ENCODE data around the gene KIAA1755. TPM values are rescaled to one million over a fixed set of nuclear protein-coding genes. Genes with fewer than 3 reads are reported as not detected.
A peak's percentile ranks its signal among the peaks of the same experiment; 100 is the strongest.

The KIAA1755 gene
- total RNA-seq, 2 donors from 2014 or later = not detected

DNA sequence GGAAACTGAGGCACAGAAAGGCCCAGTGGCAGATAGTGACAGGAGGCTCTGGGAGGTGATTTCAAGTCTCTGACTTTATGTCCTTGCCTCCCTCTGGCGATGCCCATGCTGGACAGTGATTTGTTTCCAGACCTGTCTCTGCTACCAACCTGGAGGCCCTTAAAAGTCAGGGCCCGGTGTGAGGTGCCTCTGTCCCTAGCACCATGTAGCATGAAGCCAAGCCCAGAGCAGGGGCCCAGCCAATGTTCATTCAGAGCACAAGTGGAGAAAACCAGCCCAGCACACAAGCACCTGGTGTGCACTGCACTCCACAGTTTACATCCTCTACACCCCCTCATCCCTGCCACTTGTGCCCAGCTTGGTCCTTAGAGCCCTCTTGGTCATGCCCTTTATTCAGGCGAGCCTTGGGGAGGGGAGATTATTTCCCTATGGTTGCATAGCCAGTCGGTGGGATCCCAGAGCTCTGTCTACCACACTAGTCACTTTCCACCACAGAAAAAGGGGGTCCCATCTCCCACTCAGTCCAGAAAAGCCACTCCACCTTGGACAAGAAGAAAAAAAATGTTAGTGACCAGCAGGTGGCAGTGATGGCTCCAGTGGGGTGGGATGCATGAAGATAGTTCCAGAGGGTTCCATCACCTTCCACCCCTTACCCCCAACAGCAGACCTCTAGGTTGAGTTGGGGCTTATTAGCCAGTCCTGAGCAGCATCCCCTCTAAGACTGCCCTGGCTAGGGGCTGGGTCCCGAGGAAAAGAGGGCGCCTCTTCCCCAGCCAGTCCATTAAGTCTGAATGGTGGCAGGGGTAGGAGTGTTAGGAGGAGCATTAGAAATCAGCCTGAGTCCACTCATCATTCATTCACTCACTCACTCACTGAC, 30.9 kb downstream of the KIAA1755 start:
- DNase-seq (ENCODE audit: low spot score) (no peak), ATAC-seq (no peak)
- Mint-ChIP-seq H3K4me1 (ENCODE audit: low read depth in 2 of 2) (peaks cover 0 to 13% of the 10 kb centered on the region in 2 donors), H3K27ac (no peak overlapping the region), H3K27me3 (peaks cover 0 to 3% of the 10 kb centered on the region in 2 donors), H3K9me3 (no peaks in the 10 kb centered on the region), H3K36me3 (no peaks in the 10 kb centered on the region), H3K4me3 (no peak overlapping the region)

DNA sequence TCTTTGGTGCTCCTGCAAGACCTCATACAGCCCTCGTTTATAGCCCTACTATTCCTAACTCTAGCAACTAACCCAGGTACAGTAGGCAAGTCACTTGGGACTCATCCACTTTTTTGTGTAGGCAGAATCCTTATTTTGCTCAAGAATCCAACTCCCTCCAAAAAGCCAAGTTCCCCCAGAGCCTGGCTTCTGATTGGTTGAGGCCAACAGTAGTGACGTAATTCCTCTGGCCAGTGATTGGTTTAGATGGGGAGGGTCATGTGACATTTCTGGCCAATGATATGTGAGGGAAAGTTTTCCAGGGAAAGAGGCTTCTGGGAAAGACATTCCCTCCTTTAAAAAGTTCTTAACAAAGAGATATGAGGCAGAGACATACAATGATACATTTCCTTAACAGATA, 32.1 kb downstream of the KIAA1755 start:
- Mint-ChIP-seq H3K4me3 (no peak overlapping the region), H3K4me1 (ENCODE audit: low read depth in 2 of 2) (peaks cover 0 to 19% of the 10 kb centered on the region in 2 donors), H3K27me3 (peaks cover 0 to 3% of the 10 kb centered on the region in 2 donors), H3K9me3 (no peaks in the 10 kb centered on the region), H3K27ac (no peak overlapping the region), H3K36me3 (no peaks in the 10 kb centered on the region)
- DNase-seq (ENCODE audit: low spot score) (no peak), ATAC-seq (no peak)

DNA sequence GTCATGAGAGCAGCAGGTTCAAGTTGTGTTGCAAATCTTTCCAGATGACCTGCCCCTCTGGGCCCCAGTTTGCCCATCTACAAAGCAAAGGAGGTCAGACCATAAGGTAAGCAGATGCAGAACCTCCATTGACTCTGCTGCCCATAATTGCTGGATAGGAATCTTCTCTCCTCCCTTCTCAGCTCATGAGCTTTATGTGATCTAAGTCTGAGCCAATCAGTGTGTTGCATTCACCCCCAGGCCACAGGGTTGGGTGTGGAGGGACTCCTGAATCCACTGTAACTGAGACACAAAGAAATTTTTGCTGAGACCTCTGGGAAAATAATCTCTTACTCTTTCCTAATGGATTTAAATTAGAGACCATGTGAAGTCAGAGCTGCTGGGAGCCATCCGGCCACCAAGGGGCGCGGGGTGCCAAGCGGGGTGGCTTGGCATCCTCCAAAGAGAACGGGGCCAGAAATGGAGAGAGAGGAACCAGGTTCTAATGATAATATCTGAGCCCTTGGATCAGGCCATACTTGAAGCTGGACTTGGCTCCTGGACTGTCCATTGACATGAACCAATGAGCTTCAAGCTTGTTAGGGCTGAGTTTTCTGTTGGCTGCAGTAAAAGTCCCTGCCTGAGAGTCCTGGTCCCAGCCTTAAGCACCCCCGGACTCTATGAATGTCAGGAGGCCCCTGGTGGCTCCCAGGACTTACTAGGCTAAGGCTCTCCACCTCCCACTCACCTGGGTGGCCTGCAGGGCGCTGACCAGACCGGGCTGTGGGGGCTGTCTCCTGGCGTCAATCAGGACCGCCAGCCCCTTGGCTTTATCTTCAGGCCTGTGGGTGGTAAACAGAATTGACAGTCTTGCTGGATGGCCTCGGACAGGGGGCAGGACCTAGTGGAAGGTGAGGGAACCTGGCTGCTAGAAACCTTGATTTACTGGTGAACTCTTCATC, 32.8 kb downstream of the KIAA1755 start:
- Mint-ChIP-seq H3K4me1 (ENCODE audit: low read depth in 2 of 2) (peaks cover 0 to 20% of the 10 kb centered on the region in 2 donors), H3K4me3 (no peak overlapping the region), H3K27ac (no peak overlapping the region), H3K9me3 (no peaks in the 10 kb centered on the region), H3K36me3 (no peaks in the 10 kb centered on the region), H3K27me3 (peaks cover 0 to 3% of the 10 kb centered on the region in 2 donors)
- ATAC-seq (no peak), DNase-seq (ENCODE audit: low spot score) (no peak)

DNA sequence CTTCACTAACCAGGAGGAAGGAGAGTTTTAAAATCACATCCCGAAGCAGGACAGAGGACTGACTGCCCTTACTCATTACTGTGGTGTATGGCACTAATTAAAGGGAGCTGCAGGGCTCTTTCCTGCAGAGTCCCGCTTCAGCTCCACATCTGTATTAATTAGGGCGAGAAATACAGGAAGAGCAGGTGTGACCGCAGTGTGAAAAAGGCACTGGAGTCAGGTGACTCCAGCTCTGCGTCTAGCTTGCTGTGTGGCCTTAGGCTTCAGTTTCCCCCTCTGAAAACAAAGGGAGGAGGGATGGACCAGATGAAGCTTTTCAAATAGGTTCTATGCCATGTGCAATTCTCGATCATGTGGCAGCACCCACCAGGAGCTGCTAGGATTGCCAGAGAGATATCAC, 34.0 kb downstream of the KIAA1755 start:
- H3K4me3 Mint-ChIP-seq = no peak overlapping the region
- ATAC-seq (no peak), DNase-seq (ENCODE audit: low spot score) (no peak)
- H3K27me3 Mint-ChIP-seq = peaks cover 0 to 5% of the 10 kb centered on the region in 2 donors
- no peak overlapping the region for H3K27ac Mint-ChIP-seq
- peaks cover 0 to 23% of the 10 kb centered on the region in 2 donors for H3K4me1 Mint-ChIP-seq (ENCODE audit: low read depth in 2 of 2)
- H3K36me3 Mint-ChIP-seq = no peaks in the 10 kb centered on the region
- no peaks in the 10 kb centered on the region for H3K9me3 Mint-ChIP-seq

DNA sequence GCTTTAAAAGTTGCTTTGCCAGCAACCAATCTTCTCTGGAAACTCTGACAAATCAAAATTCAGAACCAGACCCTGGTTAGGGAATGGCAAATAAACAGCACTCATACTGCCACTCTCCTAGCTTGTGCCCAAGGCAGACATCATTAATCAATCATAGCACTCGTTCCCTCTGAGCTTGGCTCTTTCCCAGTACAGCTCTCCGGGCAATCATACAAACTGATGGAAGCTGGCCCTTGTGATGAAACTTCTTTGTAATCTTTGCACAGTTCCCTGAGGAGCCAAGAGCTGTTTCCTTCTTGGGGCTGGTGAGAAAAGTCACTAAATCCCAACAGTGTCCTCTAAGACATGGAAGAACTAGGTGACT, 34.7 kb downstream of the KIAA1755 start:
- no peaks in the 10 kb centered on the region for H3K36me3 Mint-ChIP-seq

DNA sequence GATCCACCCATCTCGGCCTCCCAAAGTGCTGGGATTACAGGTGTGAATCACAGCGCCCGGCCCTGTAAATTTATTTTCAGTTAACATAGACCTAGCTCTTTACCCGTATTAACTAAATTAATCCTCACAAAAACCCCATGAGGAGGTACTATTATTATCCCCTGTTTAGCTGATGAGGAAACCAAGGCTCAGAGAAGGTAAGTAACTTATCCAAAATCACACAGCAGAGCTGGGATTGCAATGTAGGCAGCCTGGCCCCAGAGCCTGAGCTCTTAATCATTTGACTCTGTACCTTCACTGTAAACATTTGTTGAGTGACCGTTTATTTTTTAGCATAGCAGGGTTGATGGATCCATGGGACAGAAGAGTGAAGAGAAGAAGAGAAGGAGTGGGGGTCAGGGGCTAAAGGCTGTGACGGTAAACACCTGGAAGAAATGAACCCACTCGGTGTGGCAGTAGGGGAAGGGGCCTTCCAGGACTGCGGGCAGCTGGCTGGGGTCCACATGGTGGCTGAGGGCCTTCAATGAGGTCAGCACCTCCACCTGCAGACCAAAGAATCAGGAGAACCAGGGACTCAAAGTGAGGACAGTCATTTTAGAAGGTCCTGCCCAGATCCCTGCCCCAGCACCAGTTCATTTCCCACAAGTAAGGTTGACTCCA, 35.2 kb downstream of the KIAA1755 start:
- peaks cover 0 to 3% of the 10 kb centered on the region in 2 donors for H3K27me3 Mint-ChIP-seq
- H3K27ac Mint-ChIP-seq = no peak overlapping the region
- H3K4me1 Mint-ChIP-seq (ENCODE audit: low read depth in 2 of 2) = peaks cover 0 to 24% of the 10 kb centered on the region in 2 donors
- DNase-seq (ENCODE audit: low spot score) = no peak
- H3K36me3 Mint-ChIP-seq = no peaks in the 10 kb centered on the region
- no peak overlapping the region for H3K4me3 Mint-ChIP-seq
- no peaks in the 10 kb centered on the region for H3K9me3 Mint-ChIP-seq
- no peak for ATAC-seq

More for the DNA sequence above, 34.7 kb downstream of the KIAA1755 start:
- no peak overlapping the region for H3K4me3 Mint-ChIP-seq
- no peak for DNase-seq (ENCODE audit: low spot score)
- no peaks in the 10 kb centered on the region for H3K9me3 Mint-ChIP-seq
- peaks cover 0 to 22% of the 10 kb centered on the region in 2 donors for H3K4me1 Mint-ChIP-seq (ENCODE audit: low read depth in 2 of 2)
- no peak overlapping the region for H3K27ac Mint-ChIP-seq
- no peak for ATAC-seq
- H3K27me3 Mint-ChIP-seq = peaks cover 0 to 3% of the 10 kb centered on the region in 2 donors

DNA sequence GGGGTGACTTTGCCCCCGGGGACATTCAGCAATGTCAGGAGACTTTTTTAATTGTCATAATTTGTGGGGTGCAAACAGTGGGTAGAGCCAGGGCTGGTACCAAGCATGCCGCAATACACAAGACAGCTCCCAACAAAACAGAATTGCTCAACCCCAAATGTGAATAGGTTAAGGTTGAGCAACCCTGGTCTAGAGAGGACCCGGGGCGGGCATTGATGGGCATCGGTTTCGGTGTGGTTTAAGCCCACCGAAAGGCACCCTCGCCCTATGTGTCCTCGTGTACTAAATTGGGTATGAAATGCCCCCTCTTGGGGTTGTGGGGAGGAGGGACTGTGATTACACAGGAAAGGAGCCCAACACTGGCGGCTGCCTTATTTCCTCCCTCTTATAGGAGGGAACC, 36.0 kb downstream of the KIAA1755 start:
- no peak for ATAC-seq
- Mint-ChIP-seq H3K36me3 (no peaks in the 10 kb centered on the region), H3K4me1 (ENCODE audit: low read depth in 2 of 2) (peaks cover 0 to 24% of the 10 kb centered on the region in 2 donors), H3K4me3 (no peak overlapping the region), H3K27ac (no peak overlapping the region), H3K27me3 (peaks cover 0 to 3% of the 10 kb centered on the region in 2 donors), H3K9me3 (no peaks in the 10 kb centered on the region)
- DNase-seq (ENCODE audit: low spot score) = no peak

DNA sequence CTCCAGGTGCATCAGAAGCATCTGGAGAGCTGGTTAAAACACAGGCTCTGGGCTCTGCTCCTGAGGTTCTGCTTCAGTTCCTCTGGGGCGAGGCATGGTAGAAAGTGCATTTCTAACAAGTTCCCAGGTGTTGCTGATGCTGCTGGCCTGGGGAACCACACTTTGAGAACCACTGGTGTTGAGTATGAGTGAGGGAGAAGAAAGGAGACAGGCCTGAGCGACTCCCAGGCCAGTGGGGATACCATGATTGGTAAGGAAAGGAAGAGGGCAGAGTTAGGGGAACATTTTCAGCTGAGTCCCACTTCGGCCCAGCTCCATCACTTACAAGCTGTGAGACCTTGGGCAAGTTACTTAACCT, 36.8 kb downstream of the KIAA1755 start:
- Mint-ChIP-seq H3K4me1 (ENCODE audit: low read depth in 2 of 2) (peaks cover 0 to 24% of the 10 kb centered on the region in 2 donors), H3K9me3 (no peaks in the 10 kb centered on the region), H3K27ac (no peak overlapping the region), H3K36me3 (no peaks in the 10 kb centered on the region), H3K4me3 (no peak overlapping the region), H3K27me3 (peaks cover 0 to 3% of the 10 kb centered on the region in 2 donors)
- no peak for ATAC-seq
- DNase-seq (ENCODE audit: low spot score) = peak; percentile 53

DNA sequence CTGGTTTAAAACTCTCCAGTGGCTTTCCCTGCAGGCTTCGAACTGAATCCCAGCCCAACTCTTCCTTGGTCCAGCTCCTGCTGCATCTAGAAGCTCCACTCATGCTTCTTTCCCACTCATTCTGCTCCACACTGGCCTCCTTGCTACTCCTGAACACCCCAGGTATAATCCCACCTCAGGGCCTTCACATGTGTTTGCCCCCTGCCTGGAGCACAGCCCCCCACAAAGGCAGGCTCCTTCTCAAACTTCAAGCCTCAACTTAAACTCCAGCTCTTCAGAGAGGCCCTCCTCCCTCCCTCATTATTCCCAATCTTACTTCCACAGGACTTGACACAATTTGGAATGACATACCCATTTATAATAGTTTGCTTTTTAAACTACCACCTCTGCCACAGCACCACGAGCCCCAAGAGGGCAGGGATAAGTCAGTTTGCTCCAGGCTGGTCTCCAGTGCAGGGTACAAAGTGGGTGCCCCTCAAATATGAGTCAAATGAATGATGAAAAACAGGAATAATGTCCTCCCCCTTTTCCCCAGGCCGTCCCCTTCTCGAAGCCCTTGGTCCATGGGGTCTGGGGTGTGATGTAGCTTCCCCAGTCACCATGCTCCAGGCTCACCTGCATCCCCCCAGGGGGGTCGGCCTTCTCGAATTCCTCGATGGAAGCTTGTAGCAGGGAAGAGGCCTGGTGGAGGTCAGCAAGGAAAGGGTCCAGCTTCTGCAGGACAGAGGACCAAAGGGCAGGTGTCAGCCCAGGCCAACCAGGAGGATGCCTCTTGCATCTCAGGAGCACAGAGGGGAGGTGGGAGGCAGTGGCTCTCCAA, 37.4 kb downstream of the KIAA1755 start:
- peaks cover 0 to 3% of the 10 kb centered on the region in 2 donors for H3K27me3 Mint-ChIP-seq
- no peak for ATAC-seq
- H3K36me3 Mint-ChIP-seq = no peaks in the 10 kb centered on the region
- no peak for DNase-seq (ENCODE audit: low spot score)
- H3K4me3 Mint-ChIP-seq = no peak overlapping the region
- no peaks in the 10 kb centered on the region for H3K9me3 Mint-ChIP-seq
- no peak overlapping the region for H3K27ac Mint-ChIP-seq
- H3K4me1 Mint-ChIP-seq (ENCODE audit: low read depth in 2 of 2) = peaks cover 0 to 24% of the 10 kb centered on the region in 2 donors

DNA sequence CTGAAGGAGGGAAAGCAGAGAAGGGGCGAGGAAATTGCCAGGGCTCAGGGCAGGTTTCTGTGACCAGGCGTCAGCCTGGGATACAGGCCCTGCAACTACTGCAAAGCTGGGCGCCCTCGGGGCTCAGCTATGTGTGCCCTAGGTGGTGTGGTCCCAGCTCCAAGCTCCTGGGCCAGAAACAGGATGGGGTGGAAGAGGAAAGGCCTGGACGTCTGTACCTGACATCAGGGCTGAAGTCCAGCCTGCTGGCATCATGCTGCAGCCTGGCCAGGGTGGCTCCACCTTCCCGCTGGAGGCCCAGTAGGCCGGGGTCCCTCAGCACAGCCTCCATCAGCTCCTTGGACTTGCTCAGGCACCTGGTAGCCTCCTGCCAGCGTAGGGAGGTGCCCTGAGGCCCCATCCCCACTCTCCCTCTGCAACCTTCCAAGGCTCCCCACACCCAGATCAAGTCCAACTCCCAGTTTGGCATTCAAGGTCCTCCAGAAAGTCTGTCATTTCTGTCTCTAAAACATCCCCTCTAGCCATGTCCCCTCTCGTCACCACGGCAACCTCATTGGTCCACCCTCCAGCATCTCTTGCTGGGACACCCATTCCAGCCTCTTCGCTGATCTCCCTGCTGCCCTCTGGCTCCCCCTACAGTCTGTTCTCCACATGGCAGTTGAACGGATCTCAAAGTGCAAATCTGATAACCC, 38.2 kb downstream of the KIAA1755 start:
- ATAC-seq = peak in 1 of 2 donors; percentile 20
- H3K36me3 Mint-ChIP-seq = no peaks in the 10 kb centered on the region
- peaks cover 0 to 24% of the 10 kb centered on the region in 2 donors for H3K4me1 Mint-ChIP-seq (ENCODE audit: low read depth in 2 of 2)
- no peak overlapping the region for H3K4me3 Mint-ChIP-seq
- H3K27ac Mint-ChIP-seq = no peak overlapping the region
- no peaks in the 10 kb centered on the region for H3K9me3 Mint-ChIP-seq
- peaks cover 0 to 3% of the 10 kb centered on the region in 2 donors for H3K27me3 Mint-ChIP-seq
- DNase-seq (ENCODE audit: low spot score) = peak; percentile 68

DNA sequence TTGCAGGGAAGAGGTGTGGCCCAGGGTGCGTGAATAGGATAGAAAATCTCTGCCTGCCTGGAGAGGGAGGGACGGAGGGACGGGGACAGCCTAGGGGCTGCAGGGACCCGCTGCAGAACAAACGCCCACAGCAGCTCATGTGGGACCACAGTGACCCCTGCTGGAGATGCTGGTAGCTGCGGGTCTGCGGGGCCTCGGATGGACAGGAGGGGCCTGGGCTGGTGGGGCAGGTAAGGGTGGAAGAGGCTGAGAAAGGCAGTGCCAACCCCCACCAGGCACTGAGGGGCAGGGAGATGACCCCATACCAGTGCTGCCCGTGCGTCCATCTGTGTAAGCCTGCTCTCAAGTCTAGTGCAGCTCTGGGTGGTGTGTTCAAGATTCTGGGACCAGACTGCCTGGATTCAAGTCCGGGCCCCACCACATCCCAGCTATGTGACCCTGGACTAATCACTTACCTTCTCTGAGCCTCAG, 39.4 kb downstream of the KIAA1755 start:
- Mint-ChIP-seq H3K4me3 (no peak overlapping the region), H3K9me3 (no peaks in the 10 kb centered on the region), H3K27ac (no peak overlapping the region), H3K27me3 (peaks cover 0 to 3% of the 10 kb centered on the region in 2 donors), H3K4me1 (ENCODE audit: low read depth in 2 of 2) (peaks cover 0 to 23% of the 10 kb centered on the region in 2 donors), H3K36me3 (no peaks in the 10 kb centered on the region)
- DNase-seq (ENCODE audit: low spot score) (peak; percentile 67), ATAC-seq (peak; percentile 66 to 74)

DNA sequence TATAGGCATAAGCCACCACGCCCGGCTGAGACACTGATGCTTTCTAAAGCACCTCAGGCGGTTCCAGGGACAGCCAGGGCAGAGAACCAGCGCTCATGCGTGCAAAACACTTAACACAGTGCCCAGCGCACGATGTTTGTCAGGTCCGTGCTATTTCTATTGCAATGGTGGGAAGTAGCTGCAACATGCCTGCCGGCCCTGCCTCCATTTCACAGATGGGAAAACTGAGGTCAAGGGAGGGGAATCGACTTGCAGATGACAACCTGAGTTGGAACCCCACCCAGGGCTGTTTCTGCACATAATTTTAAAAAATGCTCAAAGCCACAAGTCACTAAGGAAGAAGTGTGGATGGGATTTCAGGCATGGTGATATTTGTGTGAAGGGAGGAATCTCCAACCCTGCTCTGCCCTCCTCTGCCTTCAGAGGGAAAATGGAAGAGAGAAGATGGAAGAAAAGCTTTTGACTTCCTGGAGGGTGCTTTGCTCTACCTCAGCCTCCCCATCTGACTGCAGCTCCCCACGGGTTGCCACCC, 39.9 kb downstream of the KIAA1755 start:
- H3K36me3 Mint-ChIP-seq = no peaks in the 10 kb centered on the region
- no peak for ATAC-seq

More for the DNA sequence above, 39.9 kb downstream of the KIAA1755 start:
- Mint-ChIP-seq H3K27ac (no peak overlapping the region), H3K9me3 (no peaks in the 10 kb centered on the region), H3K4me1 (ENCODE audit: low read depth in 2 of 2) (peaks cover 0 to 19% of the 10 kb centered on the region in 2 donors), H3K4me3 (no peak overlapping the region), H3K27me3 (peaks cover 0 to 3% of the 10 kb centered on the region in 2 donors)
- no peak for DNase-seq (ENCODE audit: low spot score)

Measured in natural killer cell treated with Interleukin-12 subunit alpha and Interleukin-12 subunit beta and Interleukin-15 and Interleukin-18, amount 100 ng/mL, for 72 hours (primary cell).